SH-SY5Y (cell line): ENCODE data around the gene EN1.

Source experiments
- GATA2 ChIP-seq: IDR thresholded peaks from 2 replicates; pipeline ENCODE4 v1.6.1; 2011; ENCODE audit warnings: mild to moderate bottlenecking, low read depth, low read length
- GATA3 ChIP-seq: IDR thresholded peaks from 2 replicates; pipeline ENCODE4 v1.6.1; 2011; ENCODE audit warnings: low read depth, mild to moderate bottlenecking, low read length, moderate library complexity

EN1 gene

DNA sequence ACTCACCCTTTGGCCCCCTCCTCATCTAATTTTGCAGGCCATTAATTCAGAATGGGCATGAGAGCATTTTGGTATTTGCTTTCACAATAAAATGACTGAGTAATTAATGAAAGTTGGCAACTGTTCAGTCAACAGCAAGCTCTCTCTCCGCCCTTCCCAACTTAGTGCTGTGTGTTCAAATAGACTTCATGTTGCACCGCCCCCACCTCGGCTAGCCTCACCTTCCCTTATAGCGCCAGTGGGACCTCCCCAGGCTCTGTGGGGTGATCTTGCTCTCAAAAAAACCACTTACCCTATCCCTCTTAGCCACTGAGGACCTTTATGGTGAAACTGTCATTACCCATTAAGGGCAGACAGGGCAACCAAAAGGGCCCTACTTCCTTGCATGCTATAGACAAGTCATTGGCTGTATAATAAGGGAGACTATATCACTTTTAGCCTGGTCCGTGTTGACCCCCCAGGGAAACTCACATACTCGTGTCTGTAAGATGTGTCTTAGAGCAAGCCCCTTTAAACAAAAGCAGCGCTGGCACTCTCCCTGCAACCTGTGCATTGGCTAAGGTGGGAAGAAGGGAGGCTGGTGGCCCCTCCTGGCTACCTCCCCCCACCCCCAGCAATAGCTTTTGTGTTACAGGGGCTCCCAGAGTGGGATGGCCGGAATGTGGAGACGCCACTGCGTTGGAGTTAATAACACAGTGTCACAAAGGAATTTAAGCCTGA is 15.2 kb downstream of the EN1 start:
- no peak for TF ChIP-seq GATA3
- TF ChIP-seq GATA2, result no peak

- TF ChIP-seq GATA3 (no peak), GATA2 (no peak)
Measured at GRCh38 chr2:118830881-118831280, 16.6 kb downstream of the EN1 start.

GRCh38 chr2:118830118-118830517 is 17.3 kb downstream of the EN1 start:
- no peak for TF ChIP-seq GATA3
- TF ChIP-seq GATA2, result no peak

DNA sequence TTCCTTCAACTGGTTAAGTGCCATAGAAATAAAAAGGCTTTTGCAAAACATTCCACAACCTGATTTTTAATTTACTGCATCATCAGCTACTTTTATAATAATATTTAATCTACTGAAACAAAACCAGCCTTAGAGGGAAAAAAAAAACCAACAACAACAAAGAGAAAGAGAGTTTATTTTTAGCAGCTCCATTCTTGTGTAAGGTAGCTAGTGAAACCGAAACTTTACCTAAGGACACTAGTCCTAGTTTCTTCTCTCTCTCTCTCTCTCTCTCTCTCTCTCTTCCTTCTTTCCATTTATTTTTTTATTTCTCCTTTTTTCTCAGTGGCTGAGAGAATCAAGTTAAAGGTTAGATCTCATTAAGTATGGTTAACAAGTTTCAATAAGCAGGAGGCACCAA is 21.4 kb downstream of the EN1 start:
- TF ChIP-seq GATA3, result no peak
- no peak for TF ChIP-seq GATA2

DNA sequence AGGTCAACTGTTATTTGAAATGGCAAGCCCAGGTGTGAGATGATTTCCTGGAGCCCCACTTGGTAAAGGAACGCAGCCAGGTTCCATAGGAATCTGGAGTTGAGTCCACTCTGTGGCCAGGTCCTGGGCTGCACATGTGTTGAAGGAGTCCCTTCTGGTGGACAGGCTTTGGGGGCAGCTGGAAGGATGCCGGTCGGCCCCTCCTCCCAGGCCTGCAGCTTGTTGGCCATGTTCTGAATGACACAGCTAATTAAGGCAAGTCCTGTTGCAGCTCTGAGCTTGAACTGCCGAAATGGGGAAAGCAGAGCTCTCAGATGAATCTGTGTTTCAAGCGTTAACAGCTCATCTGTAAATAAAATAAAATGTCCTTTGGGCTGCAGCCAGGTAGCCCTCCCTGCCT is 23.8 kb downstream of the EN1 start:
- TF ChIP-seq GATA3, result no peak
- TF ChIP-seq GATA2, result no peak

DNA sequence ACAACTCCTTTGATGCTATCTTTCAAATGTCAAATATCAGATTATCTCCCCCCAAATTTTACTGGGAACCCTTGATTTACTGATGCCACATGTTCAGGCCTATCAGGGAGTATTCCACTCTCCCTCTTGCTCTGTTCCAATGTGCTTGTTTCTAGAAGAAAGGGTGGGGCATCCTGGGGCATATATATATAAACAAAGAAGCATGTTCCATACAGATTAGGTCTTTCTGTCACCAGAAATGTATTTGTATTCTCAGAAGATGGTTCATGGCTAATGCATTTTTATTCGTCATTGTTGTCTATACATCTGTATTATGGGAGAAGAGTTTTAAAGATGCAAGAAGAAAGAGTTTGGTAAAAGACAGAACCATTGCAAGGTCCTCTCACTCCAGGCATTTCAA is 24.9 kb downstream of the EN1 start:
- TF ChIP-seq GATA2 (no peak), GATA3 (no peak)

DNA sequence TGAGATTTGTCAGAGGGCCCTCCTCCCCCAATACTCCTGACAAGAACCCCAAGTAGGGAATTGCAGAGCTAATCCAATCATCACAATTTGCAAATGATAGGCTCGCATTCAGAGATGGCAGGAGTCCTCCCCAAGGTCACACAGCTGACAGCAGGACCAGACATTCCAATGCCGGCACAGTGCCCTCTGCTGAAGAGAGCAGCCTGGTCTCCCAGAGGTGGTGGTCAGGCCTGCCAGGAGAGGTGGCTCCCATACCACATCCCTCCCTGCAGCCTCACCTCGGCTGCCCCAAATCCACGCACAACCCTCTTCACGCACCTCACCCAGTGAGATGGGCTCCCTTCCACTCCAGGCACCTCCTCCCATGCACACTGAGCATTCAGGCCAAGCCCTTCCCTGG is 25.4 kb downstream of the EN1 start:
- no peak for TF ChIP-seq GATA2
- TF ChIP-seq GATA3, result no peak

DNA sequence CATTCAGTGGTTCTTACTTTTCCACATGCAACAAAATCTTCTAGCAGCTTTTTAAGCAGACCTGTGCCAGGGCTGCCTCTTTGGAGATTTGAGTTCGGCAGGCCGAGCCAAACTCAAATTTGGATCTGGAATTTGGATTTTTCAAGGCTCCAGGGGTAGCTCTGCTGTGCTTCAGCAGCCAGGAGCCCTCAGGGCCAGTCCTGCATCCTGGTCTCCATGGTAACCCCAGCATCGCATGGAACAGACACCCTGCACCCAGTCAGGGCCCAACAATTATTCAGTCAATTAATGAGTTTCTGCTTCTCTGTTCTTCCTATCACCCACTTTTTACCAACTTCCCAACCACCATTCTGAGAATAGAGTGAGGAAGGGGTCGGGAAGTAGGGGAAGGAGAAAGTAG is 30.0 kb downstream of the EN1 start:
- TF ChIP-seq GATA2, result no peak
- no peak for TF ChIP-seq GATA3

DNA sequence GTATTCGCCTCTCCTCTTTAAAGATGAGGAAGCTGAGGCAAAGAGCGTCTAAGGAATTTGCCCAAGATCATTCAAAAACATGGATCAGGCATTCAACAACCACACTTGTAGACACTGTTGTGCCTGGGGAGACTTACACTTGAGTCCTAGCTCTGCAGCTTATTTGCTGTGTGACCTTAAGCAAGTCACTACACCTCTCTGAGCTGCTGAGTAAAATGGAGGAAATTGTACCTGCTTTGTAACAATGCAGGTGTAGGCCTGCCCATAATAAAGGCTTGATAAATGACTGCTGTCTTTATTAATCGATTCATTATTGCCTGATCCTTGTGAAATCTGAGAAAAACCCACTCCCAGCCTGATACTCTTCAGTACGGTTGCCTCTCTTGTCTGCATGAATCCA is 30.8 kb downstream of the EN1 start:
- no peak for TF ChIP-seq GATA3
- no peak for TF ChIP-seq GATA2

- TF ChIP-seq GATA3 (no peak), GATA2 (no peak)
Measured at GRCh38 chr2:118815731-118816130, 31.7 kb downstream of the EN1 start.

DNA sequence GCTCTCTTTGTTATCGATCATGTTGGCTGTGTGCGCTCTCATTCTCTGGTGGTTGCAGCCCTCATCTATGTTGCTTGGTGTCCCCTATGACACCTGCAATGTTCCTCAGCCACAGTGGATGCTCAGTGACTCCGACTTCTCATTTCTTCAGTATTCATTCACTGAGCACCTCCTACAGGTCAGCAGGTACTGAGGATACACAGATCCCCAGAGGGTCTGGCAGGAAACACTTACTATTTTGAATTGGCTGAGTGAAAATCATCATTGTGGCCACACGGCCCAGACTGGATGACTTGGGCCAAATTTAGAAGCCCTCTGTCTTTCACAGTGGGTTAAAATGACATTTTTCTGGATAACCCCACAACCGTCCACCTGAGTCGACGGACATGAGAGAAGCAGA is 32.1 kb downstream of the EN1 start:
- TF ChIP-seq GATA2 (no peak), GATA3 (no peak)

GRCh38 chr2:118814368-118814767 is 33.1 kb downstream of the EN1 start:
- TF ChIP-seq GATA3 (no peak), GATA2 (no peak)

- no peak for TF ChIP-seq GATA2
- no peak for TF ChIP-seq GATA3
Measured at GRCh38 chr2:118813601-118814339, 33.7 kb downstream of the EN1 start.

GRCh38 chr2:118813111-118813510 is 34.3 kb downstream of the EN1 start:
- no peak for TF ChIP-seq GATA2
- TF ChIP-seq GATA3, result no peak

GRCh38 chr2:118812552-118812951 is 34.9 kb downstream of the EN1 start:
- no peak for TF ChIP-seq GATA3
- no peak for TF ChIP-seq GATA2

GRCh38 chr2:118811514-118812115 is 35.8 kb downstream of the EN1 start:
- no peak for TF ChIP-seq GATA2
- no peak for TF ChIP-seq GATA3
